ENCODE measurements around the gene KCNC1.

Gene KCNC1

GRCh38 chr11:17755891-17756290, 21.3 kb downstream of the KCNC1 start:
- no peak for DNase-seq (ENCODE audit: low read depth)

GRCh38 chr11:17760102-17761029, 25.8 kb downstream of the KCNC1 start:
- no peak for DNase-seq (ENCODE audit: low read depth)

- no peak for DNase-seq (ENCODE audit: low read depth)
Observed at GRCh38 chr11:17762309-17762974, 27.9 kb downstream of the KCNC1 start.

DNA sequence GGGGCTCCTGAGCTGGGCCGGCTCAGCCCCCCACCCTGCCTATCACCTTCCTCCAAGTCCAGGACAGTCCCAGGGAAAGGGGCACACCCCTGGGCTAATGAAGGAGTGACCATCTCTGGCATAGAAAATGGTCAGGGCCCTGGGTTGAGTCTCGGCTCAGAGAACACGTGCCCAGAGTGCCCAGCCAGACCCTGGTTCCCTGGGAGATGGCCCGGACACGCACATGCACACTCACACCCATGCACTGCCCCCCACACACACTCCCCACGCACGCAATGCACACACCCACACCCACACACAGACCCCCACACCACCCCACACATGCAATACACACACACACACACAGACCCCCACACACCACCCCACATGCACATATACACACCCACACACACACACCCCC, 28.7 kb downstream of the KCNC1 start:
- DNase-seq (ENCODE audit: low read depth), result no peak

GRCh38 chr11:17763703-17764102, 29.1 kb downstream of the KCNC1 start:
- no peak for DNase-seq (ENCODE audit: low read depth)

DNA sequence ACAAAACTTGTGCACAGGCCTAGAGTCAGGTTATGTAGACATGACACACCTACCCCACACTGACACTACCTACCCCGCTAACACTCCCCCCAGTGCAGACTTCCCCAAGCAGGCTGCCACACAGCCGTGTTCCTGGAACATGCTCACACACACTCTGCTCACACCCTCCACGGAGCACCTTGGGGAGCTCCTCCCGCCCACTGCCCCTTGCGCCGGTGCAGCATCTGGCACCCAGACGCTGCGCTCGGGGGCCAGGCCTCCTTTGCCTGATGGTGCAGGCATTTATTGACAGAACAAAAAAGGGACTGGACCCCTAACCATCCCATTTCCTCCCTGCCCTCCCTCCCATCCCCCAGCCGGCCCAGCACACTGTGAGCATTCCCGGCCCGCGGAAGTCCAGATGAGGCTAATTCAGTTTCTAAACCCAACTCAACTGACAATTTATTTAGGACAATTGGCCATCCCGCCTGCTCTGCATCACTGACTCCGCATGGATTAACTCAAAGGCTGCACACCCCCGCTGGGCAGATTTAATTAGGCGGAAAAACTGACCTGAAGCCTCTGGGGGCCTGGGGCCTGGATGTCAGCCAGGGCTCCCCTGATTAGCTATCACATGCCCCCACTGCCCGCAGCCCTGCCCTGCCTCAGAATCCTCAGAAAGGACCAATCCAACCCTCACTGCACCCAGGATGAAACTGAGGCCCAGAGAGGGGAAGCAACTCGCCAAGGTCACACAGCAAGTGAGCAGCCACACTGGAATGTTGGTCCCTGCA, 30.1 kb downstream of the KCNC1 start:
- DNase-seq (ENCODE audit: low read depth), result no peak

GRCh38 chr11:17765356-17766072, 30.9 kb downstream of the KCNC1 start:
- DNase-seq (ENCODE audit: low read depth), result no peak

GRCh38 chr11:17766073-17766359, 31.4 kb downstream of the KCNC1 start:
- no peak for DNase-seq (ENCODE audit: low read depth)

GRCh38 chr11:17766590-17766989, 32.0 kb downstream of the KCNC1 start:
- no peak for DNase-seq (ENCODE audit: low read depth)

DNA sequence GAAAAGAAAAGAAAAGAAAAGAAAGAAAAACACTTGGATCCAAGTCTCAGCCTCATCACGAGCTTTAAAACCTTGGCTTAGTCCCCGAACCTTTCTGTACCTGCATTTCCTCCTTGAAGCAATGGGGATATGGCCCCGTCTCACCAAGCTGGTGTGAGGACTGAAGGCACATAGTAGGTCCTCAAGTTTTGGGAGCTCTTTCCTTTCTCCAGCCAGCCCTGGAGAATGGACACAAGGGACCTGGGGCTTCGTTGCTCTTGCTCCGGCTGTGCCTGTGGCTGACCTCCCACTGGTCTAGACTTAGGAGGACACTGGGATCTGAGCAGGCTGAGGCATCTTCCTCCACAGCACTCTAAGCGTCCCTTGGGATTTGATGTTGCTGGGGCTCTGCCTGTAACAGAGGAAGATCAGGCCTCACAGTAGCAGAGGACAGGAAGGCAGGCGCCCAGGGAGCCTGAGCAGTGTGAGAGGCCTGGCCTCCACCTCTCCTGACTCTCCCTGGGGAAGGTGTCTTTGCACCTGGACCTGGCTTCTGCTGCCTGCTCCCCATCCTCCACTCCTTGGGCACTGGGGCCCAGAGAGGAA, 32.8 kb downstream of the KCNC1 start:
- no peak for DNase-seq (ENCODE audit: low read depth)

- no peak for DNase-seq (ENCODE audit: low read depth)
Observed at GRCh38 chr11:17767914-17768313, 33.3 kb downstream of the KCNC1 start.

DNA sequence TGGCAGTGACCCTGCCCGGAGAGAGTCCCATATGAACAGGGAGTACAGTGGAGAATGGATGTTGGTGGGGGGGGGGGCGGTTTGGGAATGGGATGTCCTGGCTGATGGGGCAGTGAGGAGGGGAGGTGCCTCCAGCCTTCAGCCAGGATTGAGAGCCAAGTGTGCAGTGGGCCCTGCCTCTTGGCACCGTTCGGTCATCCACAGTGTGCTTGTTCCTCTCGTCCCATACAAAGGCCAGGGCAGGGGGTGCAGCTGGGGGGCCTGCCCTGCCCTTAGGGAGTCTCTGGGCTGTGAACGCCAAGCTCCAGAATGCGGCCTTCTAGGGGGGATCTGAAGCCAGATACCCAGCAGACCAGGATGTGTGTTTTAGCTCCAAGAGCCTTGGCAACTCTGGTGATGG, 34.0 kb downstream of the KCNC1 start:
- no peak for DNase-seq (ENCODE audit: low read depth)

GRCh38 chr11:17769218-17769617, 34.6 kb downstream of the KCNC1 start:
- no peak for DNase-seq (ENCODE audit: low read depth)

GRCh38 chr11:17770048-17770652, 35.6 kb downstream of the KCNC1 start:
- no peak for DNase-seq (ENCODE audit: low read depth)

- DNase-seq (ENCODE audit: low read depth), result no peak
Observed at GRCh38 chr11:17770917-17771316, 36.3 kb downstream of the KCNC1 start.

- no peak for DNase-seq (ENCODE audit: low read depth)
Observed at GRCh38 chr11:17771415-17771814, 36.8 kb downstream of the KCNC1 start.

GRCh38 chr11:17771841-17772401, 37.3 kb downstream of the KCNC1 start:
- no peak for DNase-seq (ENCODE audit: low read depth)

- DNase-seq (ENCODE audit: low read depth), result no peak
Observed at GRCh38 chr11:17772704-17773600, 38.4 kb downstream of the KCNC1 start.

DNA sequence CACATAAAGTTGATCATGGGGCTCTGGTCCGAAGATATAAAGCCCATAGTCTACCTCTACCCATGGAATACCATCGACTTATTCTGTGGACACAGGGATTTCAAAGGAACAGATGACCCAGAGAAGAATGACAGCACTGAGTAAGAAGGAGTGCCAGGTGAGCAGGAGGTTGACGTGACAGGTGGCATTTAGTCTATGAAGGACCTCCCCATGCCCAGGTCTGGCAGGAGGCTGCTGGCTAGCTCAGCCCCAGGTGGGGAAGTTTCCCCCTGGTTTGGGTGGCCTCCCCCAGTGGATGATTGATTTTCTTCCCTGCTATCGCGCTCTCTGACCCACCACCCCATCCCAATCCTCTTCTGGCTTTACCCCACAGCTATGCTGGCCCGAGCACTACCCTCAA, 39.1 kb downstream of the KCNC1 start:
- no peak for DNase-seq (ENCODE audit: low read depth)
